Keratinocyte (primary cell): ENCODE measurements around the gene MIR17HG.

ENCODE experiments used
- CTCF ChIP-seq, 3 experiments: IDR thresholded peaks in 1 of 3; conservative IDR thresholded peaks in 1 of 3; optimal IDR thresholded peaks in 1 of 3; 2 replicates in 2 of 3; 3 replicates in 1 of 3; pipeline versions ENCODE3 to v1.5.1; 2011; ENCODE audit warnings: low read length in 3 of 3, mild to moderate bottlenecking in 3 of 3, moderate library complexity in 2 of 3, control low read depth in 1 of 3, inconsistent platforms in 1 of 3; ENCODE audit not compliant: insufficient read depth in 2 of 3; ENCODE audit errors: extremely low read depth in 1 of 3
- EZH2 ChIP-seq: IDR thresholded peaks from one replicate; pipeline ENCODE4 v1.6.1; 2012; ENCODE audit warnings: inconsistent platforms, mild to moderate bottlenecking, low read length, moderate library complexity

- TF ChIP-seq CTCF (optimal IDR thresholded peaks at IDR 0.05 in 1 of 3, IDR thresholded peaks at IDR 0.05 in 1 of 3, conservative IDR thresholded peaks at IDR 0.05 in 1 of 3; ENCODE audit: extremely low read depth in 1 of 3, insufficient read depth in 2 of 3, low read length in 3 of 3) (no peak), EZH2 (no peak)
Observed at GRCh38 chr13:91384896-91385295, 37.4 kb downstream of the MIR17HG start.
